Kidney (tissue), 14 donors: ENCODE results near the gene PBX3. TPM values are rescaled to one million over a fixed set of nuclear protein-coding genes. Genes with fewer than 3 reads are reported as not detected.
A peak's percentile ranks its signal among the peaks of the same experiment; 100 is the strongest.

ENCODE experiments used
- DNase-seq, 5 donors: peaks; one replicate each; pipeline ENCODE4 v3.0.0-alpha.2; 2013 to 2020
- FAIRE-seq: peaks from 2 replicates; lab custom pipeline; 2012; peaks lifted over from hg19 to GRCh38; lab: Jason Lieb, UNC
- H3K27ac ChIP-seq, 2 donors: one replicate each; pipeline ENCODE4 v1.7.0; 2013; ENCODE audit warnings: low read depth in 2 of 2, low read length in 2 of 2, inconsistent platforms in 1 of 2
- H3K27me3 ChIP-seq: one replicate; pipeline ENCODE4 v1.7.1; 2013; ENCODE audit warnings: low read length, inconsistent platforms; ENCODE audit not compliant: control insufficient read depth, insufficient read depth
- H3K36me3 ChIP-seq, 3 donors: one replicate each; pipeline versions ENCODE4 v1.7.0 to v1.7.1; 2013; ENCODE audit warnings: low read length in 3 of 3, control low read depth in 1 of 3, inconsistent platforms in 1 of 3; ENCODE audit not compliant: insufficient read depth in 3 of 3, control insufficient read depth in 2 of 3
- H3K4me1 ChIP-seq, 3 donors: one replicate each; pipeline versions ENCODE4 v1.7.0 to v1.7.1; 2013; ENCODE audit warnings: low read length in 3 of 3, inconsistent platforms in 1 of 3, low read depth in 1 of 3; ENCODE audit not compliant: control insufficient read depth in 2 of 3, insufficient read depth in 2 of 3
- H3K4me3 ChIP-seq, 3 donors: one replicate each; pipeline versions ENCODE4 v1.7.0 to v1.8.1; 2013; ENCODE audit warnings: low read length in 3 of 3, control low read depth in 1 of 3, inconsistent platforms in 1 of 3
- H3K9ac ChIP-seq, 3 donors: one replicate each; pipeline versions ENCODE4 v1.7.0 to v1.7.1; 2013; ENCODE audit warnings: low read length in 3 of 3, control low read depth in 1 of 3, inconsistent platforms in 1 of 3
- H3K9me3 ChIP-seq, 3 donors: one replicate each; pipeline versions ENCODE4 v1.7.0 to v1.7.1; 2013; ENCODE audit warnings: low read length in 3 of 3, control low read depth in 1 of 3, inconsistent platforms in 1 of 3; ENCODE audit not compliant: control insufficient read depth in 2 of 3, insufficient read depth in 1 of 3
- intact Hi-C: fragments of 100-400 bp; cut with DNase I; formaldehyde crosslinking; loops from one replicate; pipeline ENCODE4 v1.11.1; 2022
- polyA plus RNA-seq: library from polyadenylated mRNA; stranded (reverse); fragments of 350-450 nt; fragmentation: Illumina TruSeq; extraction: RNeasy Lipid Tissue Mini Kit (QIAGEN cat#74804); gene quantifications from one replicate; pipeline ENCODE4 v1.2.3, GENCODE V29; 2014; ENCODE audit warnings: low read depth, low replicate concordance; ENCODE audit not compliant: insufficient read depth
- total RNA-seq: library from RNA; stranded (reverse); fragmentation: NEBNext Ultra II Directional; extraction: Animal tissue kit (Norgen Biotek cat#: 25700); gene quantifications from one replicate; pipeline ENCODE4 v1.2.1, GENCODE V29; 2021
- TF ChIP-seq, protein P1 (sequence below): IDR thresholded peaks from 3 replicates; pipeline ENCODE4 v1.5.1; 2012; ENCODE audit warnings: mild to moderate bottlenecking, moderate library complexity, borderline replicate concordance; ENCODE audit not compliant: insufficient read depth; ENCODE audit errors: extremely low read depth
- donor health status: control.
- donor health status: control.
- donor health status: control.
- donor health status: control.
- donor health status: control.
- donor health status: DM: yes; HTN: yes; CAD: no.
- donor health status: Normal renal cell carcinoma (clear cell type).

PBX3 gene
- total and polyA plus RNA-seq, 2 donors from 2014 or later = 10.2 to 23.6 TPM

DNA sequence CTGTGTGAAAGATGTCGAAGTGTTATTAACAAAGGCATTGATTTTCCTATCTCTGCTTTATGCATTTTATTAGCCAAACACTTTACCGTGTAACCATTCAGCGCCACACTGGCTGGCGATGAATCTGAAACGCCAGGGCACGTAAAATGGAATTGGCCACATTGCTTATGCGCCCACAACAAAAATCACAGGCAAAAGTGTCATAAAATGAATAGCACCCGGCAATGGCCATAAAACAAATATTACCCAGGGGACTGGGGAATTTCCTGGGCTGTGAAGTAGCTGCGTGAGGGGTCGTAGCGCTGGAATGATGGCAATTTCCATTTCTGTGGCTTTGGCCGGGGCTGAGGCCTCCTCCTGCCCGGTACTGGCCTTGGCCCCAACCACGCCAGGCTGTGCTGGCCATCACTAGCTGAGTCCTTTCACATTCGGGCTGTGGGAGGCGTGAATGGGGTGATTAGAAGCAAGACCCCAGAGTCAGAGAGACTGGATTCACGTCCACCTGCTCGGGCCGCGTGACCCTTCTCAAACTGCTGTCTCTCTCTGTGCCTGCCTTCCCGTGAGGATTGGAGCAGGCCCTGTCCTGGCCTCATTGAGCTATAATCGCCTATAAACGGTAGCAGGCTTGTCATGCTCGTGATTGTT lies 254.5 kb downstream of the PBX3 start:
- TF ChIP-seq, protein P1, sequence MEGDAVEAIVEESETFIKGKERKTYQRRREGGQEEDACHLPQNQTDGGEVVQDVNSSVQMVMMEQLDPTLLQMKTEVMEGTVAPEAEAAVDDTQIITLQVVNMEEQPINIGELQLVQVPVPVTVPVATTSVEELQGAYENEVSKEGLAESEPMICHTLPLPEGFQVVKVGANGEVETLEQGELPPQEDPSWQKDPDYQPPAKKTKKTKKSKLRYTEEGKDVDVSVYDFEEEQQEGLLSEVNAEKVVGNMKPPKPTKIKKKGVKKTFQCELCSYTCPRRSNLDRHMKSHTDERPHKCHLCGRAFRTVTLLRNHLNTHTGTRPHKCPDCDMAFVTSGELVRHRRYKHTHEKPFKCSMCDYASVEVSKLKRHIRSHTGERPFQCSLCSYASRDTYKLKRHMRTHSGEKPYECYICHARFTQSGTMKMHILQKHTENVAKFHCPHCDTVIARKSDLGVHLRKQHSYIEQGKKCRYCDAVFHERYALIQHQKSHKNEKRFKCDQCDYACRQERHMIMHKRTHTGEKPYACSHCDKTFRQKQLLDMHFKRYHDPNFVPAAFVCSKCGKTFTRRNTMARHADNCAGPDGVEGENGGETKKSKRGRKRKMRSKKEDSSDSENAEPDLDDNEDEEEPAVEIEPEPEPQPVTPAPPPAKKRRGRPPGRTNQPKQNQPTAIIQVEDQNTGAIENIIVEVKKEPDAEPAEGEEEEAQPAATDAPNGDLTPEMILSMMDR = no peak
- H3K9ac ChIP-seq = no peak overlapping the region
- no peaks in the 10 kb centered on the region for H3K36me3 ChIP-seq
- H3K27me3 ChIP-seq = no peaks in the 10 kb centered on the region
- DNase-seq (peak in 1 of 5 donors; percentile 37), FAIRE-seq (no peak)
- intact Hi-C loops = no loop called here
- no peak overlapping the region for H3K27ac ChIP-seq
- H3K4me1 ChIP-seq = no peaks in the 10 kb centered on the region
- H3K9me3 ChIP-seq = no peaks in the 10 kb centered on the region
- H3K4me3 ChIP-seq = no peak overlapping the region

DNA sequence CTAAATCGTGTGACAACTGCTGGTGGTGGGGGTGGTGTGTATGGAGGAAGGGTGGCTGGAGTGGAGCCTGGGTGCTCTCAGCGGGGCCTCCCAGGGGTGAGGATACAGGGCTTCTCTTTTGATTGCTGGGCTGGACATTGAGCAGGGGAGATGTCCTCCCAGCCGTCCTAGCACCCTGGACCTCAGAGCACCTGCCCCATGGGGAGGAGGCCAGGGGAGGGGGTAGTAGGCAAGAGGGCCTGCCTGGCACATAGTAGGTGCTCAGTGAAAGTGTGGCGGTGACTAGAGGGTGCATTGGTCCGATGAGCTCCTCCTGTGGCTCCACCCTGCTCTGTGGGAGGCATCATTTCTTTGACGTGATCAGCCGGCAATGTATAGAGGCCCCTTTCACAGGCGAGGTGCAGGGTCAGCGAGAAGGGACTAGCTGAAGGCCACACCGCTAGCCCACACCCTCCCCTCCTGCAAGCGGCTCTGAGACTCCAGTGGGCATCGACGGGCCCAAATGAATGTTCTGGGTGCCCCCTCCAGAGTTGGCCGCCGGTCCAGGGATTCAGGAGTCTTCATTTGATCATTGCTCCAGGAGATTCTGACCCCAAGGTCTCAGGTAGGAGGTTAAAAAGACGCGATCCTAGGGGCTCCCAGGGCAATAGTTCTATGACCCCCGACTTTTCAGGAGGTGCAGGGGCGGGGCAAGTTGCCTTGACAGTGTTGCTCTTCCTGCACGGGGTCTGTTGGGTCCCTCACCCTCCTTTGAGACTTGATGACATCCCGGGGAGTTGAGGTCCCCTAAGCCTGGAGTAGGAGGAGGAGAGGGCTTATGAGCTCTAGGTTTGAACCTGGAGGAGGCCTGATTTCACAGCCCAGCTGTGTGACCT lies 255.5 kb downstream of the PBX3 start:
- H3K9ac ChIP-seq = no peak overlapping the region
- no peak overlapping the region for H3K27ac ChIP-seq
- no peaks in the 10 kb centered on the region for H3K27me3 ChIP-seq
- intact Hi-C loops = no loop called here
- FAIRE-seq = no peak
- H3K36me3 ChIP-seq = no peaks in the 10 kb centered on the region
- DNase-seq = peak in 1 of 5 donors; percentile 48
- H3K4me1 ChIP-seq = no peaks in the 10 kb centered on the region
- TF ChIP-seq, protein P1 = no peak
- H3K9me3 ChIP-seq = peaks cover 0 to 5% (median 0%) of the 10 kb centered on the region in 3 donors
- H3K4me3 ChIP-seq = no peak overlapping the region

DNA sequence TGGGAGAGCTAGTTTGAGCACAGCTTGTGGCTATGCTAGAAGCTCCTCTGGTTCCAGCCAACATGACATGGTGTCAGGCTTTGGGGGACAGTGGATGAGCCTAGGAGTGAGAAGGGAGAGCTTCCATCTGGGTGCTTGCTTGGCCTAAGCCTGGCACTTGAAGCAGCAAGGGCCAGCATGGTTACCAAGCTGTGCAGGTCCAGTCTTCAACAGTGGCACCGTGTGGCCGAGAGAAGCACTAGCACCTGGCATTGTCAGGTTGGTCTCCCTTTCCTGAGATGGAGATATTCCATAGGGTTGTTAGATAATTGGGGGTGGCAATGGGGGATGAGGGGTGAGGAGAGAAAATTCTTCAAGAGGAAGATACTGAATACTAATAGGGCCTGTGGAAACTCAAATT lies 261.9 kb downstream of the PBX3 start:
- Histone ChIP-seq H3K27ac (no peak overlapping the region), H3K27me3 (no peaks in the 10 kb centered on the region), H3K36me3 (no peaks in the 10 kb centered on the region), H3K9ac (no peak overlapping the region), H3K4me1 (no peaks in the 10 kb centered on the region), H3K4me3 (no peak overlapping the region), H3K9me3 (peaks cover 0 to 18% (median 4%) of the 10 kb centered on the region in 3 donors)
- FAIRE-seq (no peak), DNase-seq (no peak)
- intact Hi-C loops = no loop called here
- TF ChIP-seq, protein P1 = no peak
